RPMI7951 (cell line): ENCODE results near the gene TRPM5. TPM values are rescaled to one million over a fixed set of nuclear protein-coding genes. Genes with fewer than 3 reads are reported as not detected.

Source experiments
- DNase-seq: peaks from one replicate; pipeline ENCODE4 v3.0.0-alpha.2; 2012; ENCODE audit warnings: low read depth
- total RNA-seq: library from RNA; depleted of rRNA; stranded (reverse); fragments of >200 nt; shearing (Covaris generic); gene quantifications from 2 replicates; pipeline ENCODE4 v1.2.3, GENCODE V29; 2014

TRPM5 gene
- total RNA-seq, 1 experiment from 2014 or later = not detected

DNA sequence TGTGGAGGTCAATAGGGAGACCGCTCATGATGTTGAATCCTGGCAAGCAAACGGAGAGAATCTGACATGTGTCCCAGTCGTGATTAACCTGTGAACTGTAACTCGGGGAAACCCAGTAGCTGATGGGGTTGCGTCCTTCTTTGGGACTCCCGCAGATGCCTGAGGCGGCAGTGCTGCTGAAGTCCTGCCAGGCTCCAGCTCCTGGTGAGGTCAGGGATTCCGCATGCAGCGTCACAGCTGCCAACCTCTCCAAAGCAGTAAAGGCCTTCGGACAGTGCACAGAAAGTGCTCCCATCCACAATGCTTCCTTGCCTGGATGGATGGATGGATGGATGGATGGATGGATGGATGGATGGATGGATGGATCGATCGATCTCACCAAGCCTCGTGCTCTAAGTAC is 14.0 kb upstream of the TRPM5 start:
- DNase-seq = no peak

DNA sequence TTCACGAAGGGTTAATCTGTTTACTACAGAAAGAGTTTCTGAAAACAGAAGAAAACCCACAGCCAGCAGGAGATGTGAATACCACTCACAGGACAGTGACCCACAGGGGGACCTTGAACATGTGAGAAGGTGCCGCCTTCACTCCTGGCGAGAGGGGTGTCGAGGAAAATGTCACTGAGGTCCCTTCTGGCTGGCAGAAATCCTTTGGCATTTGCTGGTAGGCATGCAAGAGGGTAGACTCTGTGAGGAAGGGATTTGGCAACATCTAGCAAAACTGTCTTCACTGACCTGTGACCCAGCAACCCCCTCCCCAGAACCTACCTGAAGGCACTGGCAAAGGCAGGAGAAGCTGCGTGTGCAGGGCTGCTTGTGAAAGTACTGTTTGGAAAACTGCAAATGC is 9.1 kb upstream of the TRPM5 start:
- no peak for DNase-seq

DNA sequence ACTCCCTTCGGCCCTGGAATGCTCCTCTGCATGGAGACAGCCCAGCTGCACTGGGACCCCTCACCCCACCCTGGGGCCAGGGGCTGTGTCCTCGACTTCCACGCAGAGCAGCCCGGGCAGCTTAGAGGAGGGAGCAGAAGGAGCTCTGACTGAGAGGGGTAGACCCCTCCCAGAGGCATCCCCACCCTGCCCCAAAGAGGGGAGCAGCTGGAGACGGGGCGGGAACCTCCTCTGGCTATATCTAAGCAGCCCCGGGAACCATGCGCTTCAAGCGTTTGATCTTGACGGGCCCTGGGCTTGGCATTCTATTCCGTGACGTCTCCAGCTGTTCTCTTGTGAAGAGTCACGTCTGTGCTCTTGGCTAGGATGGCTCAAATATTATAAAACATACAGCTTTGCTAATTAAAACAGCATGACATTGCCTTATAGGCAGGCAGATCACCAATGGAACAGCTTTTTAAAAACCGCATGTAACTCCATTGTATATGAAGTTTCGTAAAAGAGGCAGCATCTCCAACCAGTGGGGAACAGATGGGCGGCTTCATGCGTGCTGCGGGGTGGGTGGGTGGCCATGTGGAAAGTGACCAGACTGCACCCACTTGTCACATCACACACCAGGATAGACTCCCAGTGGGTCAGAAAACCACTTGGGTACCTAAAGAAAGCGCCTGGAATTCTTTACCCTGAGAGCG is 8.2 kb upstream of the TRPM5 start:
- DNase-seq = no peak

DNA sequence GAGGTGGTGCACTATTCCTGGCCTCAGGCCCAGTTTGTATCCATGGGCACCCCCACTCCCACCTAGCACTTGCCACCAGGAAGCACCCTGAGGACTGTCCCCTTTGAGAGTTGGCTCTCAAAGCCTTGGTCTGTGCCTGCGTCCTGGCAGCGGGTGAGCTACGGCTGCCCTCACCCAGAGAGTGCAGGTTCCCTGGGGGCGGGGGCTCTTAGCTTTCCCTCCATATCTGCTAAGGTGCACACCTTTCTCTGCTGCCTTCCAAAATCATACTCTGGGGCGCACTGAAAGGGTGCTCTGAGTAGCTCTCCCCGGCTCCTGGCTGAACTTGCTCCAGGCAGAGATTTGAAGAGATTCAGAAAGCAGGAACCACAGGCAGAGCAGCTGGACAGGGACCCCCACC is 7.6 kb upstream of the TRPM5 start:
- no peak for DNase-seq

DNA sequence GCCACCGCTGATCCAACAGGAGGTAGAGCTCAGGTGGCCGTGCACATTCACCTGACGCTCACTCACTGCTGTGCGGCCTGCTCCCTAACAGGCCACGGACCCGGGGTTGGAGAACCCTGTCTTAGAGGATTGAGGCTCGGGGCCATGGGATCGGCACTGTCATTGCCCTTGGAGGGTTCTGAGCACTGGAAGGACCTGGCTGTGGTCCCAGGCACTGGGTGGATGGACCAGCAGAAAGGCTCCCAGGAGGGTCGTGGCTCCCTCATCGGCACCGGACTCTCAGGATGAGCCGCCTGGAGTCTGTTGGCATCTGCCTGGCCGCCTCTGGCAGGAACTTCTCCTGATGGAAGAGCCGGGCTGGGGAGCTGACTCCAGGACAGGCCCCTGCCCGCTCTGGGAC is 7.0 kb upstream of the TRPM5 start:
- no peak for DNase-seq

DNA sequence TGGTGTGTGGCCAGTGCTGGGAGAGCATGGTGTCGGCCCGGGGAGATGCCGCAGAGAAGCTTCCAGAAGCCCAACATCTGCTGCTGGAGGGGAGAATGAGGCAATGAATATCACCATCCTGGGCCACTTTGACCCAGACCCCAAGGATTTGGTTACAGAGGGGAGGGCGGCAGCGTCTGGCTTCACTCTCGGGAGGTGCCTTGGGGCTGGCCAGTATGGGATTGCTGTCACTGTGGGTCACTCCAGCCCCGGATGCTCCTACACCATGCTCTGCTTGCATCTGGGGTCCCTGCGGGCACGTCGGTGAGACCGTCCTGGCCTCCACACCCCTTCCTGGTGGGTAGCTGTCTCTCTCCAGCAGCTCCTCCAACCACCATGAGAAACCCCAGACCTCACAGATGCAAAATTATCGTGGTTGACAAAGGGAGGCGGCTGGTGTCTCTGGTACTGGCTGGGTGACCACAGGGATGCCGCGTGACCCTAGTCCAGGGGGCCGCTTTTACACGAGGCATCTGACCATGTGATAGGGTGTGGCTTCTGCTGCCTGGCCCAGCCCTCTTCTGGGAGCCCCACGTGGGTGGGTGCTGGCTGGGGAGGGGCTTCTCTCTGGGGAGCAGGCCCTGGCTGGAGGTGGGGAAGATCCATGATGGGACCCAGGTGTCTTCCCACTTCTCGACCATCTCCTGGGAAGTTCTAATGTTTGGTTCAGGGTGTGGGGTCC is 6.2 kb upstream of the TRPM5 start:
- DNase-seq = no peak

DNA sequence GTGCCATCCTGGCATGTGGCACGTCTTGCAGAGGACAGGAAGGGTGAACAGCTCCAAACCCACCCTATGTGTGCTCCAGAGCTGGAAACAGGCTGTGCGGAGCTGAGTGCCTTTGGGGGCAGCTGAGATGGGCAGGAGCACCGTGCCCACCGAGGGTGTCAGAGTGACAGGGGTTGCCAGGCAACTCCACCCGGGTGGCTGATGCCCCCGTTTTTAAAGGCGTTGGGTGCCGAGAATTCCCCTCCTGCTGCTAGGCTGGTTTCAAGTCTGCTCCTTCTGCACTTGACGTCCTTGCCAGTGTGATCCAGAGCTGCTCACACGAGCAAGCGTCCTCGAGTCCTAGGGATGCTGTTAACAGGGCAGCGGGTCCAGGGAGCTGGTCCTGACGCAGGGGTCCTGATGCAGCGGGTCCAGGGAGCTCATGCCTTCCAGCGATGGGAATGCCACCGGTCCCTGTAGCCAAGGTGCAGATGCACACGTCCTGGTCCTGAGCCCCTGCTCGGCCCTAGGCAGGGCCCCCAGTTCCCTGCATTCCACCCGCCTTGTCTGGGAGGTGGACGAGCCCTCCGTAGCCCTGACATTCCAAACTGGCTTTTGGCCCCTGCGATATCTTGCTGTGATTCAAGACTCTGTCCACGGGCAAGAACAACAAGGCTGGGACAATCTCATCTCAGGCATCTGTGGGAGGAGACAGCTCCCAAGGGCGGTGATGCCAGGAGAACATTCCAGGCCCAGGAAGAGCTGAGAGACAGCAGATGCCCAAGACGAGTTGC is 5.4 kb upstream of the TRPM5 start:
- DNase-seq = no peak

DNA sequence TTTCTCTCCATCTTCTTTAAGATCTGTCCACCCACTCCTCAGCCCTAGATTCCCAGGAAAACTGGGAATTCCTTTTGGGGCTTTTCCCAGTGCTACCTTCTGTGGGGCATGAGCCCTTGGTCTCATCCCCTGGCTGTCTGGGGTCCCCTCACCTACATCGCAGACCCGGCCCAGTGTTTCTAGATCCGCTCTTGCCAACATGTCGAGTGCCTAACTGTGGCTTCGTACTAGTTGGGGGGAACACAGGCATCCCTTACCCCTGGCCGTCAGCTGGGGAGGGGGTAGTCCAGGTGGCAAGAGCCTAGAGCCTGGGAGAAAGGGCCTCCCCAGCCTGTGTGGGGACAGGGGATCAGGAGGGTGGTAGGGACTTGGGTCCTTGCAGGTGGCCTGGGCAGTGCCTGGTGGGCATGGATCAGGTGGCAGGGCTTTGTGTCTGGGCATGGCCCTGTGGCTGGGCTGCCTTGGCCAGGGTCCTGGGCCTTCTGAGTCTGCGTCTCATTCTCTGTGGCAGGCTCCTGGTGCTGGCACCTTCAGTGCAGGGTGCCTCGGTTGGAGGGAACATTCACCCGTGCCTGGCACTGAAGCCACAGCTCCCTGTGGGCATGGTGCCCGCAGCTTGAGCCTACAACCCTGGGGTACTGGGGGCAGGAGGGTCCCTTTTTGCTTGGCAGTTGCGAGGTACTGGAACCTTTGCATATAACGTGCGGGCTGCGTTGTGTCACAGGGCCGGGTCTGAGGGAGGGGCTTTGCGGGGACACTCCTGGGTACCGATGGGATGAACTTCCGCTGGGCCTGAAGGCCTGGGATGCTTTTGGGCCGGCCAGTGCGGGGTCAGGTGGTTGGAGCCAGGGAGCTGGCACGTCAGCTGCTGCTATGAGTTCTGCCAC is 4.6 kb upstream of the TRPM5 start:
- no peak for DNase-seq

DNA sequence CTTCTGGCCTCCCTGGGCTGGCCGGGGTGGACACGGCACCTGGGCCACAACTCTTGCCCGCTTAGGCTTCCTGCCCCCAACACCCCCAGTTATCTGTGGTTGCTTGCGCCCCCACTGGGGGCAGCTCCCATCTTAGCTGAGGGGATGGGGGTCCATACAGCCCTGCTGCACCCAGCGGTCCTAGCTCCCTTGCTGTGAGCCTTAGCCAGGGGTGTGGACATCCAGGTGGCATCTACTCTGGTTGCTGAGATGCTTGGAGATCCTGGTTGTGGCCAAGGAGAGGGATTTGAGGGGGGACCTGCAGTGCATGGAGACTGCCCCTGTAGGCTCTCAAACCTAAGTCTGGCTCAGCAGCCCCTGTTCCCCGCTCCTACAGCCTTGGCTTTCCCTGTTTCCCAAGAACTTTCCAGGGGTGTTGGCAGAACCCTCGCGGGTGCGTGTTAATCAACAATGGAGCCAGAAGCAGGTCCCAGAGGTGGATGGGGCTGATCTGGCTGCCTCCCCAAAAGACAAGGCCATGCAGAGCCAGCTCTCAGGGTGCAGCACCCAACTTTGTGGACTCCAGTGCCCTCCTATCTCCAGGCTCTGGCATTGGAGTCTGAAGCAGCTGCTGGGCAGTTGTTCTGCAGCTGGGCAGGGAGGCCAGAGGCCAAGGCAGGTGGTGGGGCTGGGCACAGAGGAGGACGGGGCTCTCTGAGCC is 3.8 kb upstream of the TRPM5 start:
- no peak for DNase-seq

DNA sequence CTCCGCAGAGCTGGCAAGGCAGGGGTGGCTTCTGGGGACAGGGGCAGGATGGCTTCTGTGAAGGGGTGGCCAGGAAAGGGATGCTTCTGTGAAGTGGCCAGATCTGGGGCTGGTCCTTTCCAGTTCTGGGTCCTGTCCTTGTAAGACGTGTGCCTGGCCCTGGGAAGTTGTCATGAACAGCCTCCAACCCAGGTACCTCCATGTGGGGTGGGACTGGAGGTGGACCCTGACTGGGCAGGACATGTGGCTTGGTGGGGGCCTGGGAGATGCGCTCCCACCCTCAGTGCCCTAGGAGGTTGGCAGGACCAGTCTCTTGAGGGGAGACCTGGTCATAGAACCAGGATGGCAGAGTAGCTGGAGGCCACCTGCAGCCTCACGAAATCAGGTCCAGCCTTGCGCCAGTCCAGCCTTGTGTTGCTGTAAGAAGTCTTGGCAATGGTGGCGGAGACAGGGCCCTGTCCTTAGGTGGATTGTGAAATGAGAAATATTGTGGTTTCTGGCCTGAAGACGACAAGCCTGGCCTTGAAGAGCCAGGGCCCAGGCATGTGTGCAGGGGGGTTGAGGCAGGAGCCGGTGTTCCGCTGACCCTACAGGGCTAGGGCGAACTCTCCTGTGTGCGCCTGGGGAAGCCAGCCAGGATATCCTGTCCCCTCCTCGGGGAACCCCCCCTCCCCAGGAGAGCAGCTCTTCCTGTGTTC is 3.1 kb upstream of the TRPM5 start:
- DNase-seq = no peak

DNA sequence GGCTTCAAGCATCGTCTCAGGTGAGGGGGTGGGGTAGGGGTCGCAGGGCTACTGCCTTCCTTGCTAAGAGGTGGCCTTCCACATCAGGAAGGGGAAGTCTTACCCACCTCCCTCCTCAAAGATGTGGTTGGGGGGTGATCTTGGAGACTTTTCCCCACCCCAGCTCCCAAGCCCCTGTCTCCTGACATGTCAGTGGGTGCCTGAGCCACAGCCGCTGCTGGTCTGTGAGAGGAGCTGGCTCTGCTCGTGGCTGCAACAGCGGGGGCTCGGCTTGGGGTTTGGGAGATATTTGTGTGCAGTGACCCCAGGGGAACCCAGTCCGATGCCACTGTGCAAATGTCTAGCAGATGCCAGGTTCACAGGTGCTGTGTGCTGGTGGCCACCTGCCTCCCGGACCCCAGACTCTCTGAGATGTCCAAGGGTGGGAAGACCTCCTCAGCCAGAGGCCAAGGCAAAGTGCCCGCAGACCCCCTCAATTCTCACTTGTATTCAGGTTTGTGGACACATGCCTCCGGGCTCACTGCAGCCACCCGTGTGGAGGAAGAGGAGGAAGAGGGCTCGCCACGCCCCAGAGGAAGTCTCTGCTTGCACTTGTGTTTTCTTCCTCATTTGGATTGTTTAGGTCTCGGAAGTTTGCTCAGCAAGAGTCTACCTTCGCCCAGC is 2.4 kb upstream of the TRPM5 start:
- no peak for DNase-seq

DNA sequence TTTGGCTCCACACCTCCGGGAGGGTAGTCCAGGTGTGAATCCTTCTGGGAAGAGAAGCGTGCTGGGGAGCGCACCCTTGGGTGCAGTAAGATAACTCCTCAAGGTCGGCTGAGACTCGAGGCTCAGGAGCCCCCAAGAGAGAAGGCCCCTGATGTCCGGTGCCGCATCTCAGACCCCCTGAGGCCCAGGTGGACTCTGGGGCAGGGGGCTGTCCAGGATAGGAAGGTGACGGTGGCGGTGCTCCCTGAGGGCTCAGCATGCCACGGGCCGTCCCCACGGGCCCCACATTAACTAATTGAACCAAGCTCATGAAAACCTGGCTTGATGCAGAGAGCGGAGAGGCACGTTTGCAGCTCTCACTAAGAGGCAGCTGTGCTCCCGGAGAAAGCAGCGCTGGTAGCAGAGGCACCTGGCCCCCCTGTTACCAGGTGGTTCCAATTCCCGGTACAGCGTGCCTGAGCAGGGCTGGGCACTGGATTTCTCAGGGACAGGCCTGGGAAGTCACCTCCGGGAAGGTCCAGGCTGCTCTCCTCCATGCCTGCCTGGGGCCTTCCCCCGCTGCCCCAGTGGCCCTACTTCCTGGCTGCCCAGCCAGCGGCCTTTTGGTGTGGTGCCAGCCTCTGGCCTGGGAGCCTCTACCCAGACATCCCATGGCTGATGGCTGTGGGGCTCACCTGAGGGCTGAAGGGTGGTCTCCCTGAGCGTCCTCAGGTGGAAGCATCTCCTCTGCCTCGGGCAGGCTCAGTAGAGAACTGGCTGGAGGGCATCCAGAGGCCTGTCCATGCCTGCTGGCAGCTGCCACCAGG is 1.6 kb upstream of the TRPM5 start:
- no peak for DNase-seq

DNA sequence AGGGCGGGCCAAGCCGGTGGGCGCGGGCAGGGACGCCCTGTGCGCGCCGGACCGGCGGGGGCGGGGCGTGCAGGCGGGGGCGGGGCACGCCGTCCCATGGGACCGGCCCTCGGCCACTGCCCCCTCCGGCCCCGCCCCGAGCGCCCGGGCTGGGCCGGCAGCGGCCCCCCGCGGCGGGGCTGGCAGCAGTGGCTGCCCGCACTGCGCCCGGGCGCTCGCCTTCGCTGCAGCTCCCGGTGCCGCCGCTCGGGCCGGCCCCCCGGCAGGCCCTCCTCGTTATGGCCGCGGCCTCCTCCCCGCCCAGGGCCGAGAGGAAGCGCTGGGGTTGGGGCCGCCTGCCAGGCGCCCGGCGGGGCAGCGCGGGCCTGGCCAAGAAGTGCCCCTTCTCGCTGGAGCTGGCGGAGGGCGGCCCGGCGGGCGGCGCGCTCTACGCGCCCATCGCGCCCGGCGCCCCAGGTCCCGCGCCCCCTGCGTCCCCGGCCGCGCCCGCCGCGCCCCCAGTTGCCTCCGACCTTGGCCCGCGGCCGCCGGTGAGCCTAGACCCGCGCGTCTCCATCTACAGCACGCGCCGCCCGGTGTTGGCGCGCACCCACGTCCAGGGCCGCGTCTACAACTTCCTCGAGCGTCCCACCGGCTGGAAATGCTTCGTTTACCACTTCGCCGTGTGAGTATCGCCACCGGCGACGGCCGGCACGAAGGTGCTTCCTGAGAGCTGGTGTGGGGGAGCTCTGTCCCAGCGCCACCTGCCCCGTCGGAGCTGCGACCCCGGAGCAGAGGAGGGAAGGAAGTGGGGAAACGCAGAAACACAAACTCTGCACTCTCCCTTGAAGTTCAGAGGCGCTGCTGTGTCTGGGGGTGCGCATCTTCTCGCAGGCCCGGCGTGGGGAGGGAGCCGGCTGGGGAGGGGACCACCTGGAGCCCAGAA is 769 bp upstream of the TRPM5 start, which contains the start of gene KCNQ1:
KCNQ1 (plus strand) TSS at position 188 of the 925 bp plus-strand sequence; CDS start at position 279, 91 bp downstream.
- DNase-seq = no peak

DNA sequence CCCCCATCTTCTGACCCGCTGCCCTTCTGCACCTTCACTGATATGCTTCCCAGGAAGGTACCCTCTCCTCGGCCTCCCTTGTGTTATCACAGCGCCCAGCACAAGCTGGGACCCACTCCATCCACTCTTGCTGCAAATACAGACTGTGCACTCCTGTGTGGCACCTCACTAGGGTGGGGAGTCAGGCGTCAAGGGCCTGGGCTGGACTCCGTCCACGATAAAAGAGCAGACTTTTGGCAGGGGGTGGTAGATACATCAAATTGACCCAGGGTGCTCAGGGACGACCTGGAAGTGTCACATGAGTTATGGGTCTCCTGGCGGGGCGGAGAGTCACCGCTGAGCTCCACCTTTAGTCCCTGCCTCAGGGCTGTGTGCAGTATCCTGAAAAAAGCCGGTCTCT is 908 bp downstream of the TRPM5 start:
- no peak for DNase-seq

DNA sequence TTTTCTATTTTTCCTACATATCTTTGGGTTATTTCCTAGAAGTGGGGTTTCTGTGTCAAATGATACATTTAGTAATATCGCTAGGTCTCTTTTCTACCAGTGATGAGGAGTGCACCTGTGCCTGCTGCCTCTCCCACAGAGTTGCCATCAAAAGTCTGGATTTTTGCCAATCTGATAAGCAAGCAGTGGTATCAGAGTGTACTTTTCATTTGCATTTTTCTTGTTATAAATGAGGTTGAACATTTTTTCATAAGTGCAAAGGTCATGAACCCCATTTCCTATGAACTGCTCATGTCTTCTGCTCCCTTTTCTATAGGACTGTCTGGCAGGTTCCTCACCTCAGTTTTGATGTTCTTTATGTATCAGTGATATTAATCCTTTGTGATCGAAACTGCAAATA is 1.7 kb downstream of the TRPM5 start:
- DNase-seq = no peak

DNA sequence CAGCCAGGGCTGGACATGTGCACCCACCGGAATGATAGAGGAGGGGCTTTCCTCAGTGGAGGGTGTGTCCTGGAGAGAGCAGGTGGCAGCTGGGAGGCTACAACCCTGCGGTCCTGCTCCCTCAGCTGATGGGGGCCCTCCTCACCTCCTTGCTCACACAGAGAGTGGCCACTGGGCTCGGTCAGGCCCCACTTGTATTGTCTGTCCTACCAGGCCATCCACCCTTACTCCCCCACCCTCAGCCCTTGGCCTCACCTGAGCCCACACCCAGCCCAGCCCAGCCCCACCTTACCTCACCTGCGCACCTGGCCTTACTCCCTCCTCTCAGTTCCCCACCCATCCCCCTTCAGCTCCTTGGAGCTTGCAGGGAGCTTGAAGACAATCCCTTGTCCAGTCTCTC is 3.1 kb downstream of the TRPM5 start:
- DNase-seq = no peak

DNA sequence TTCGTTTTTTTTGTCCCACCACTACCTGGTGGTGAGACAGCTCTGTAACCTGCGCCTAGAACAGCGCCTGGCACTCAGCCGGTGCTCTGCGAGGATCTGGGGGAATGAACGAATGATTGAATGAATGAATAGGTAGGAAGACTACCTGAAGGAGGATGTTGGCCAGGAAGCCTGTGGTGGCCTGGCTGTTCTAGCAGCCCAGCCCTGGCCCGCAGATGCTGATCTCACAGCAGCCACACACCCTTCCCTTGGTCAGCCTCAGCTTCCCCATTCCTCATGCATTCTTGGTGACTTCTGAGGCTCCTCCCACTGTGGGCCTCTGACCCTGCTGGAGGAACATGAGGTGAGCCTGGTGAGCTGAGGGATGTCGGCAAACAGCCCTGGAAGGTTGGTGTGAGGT is 3.7 kb downstream of the TRPM5 start:
- no peak for DNase-seq

DNA sequence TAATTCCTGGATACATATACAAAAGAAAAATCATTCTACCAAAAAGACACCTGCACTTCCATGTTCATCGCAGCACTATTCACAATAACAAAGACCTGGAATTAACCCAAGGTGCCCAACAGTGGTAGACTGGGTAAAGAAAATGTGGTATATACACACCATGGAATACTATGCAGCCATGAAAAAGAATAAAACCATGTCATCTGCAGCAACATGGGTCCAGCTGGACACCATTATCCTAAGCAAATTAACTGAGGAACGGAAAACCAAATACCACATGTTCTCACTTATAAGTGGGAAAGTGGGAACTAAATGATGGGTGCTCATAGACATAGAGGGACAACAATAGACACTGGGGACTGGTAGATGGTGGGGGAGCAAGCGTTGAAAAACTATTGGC is 4.5 kb downstream of the TRPM5 start:
- no peak for DNase-seq
